ENCODE data around the gene HHIPL1.

Gene HHIPL1

GRCh38 chr14:99676657-99677056, 31.7 kb downstream of the HHIPL1 start:
- no peak for DNase-seq (ENCODE audit: low read depth)

- DNase-seq (ENCODE audit: low read depth), result no peak
Observed at GRCh38 chr14:99677231-99678140, 32.6 kb downstream of the HHIPL1 start.

GRCh38 chr14:99678198-99678597, 33.3 kb downstream of the HHIPL1 start:
- no peak for DNase-seq (ENCODE audit: low read depth)

- no peak for DNase-seq (ENCODE audit: low read depth)
Observed at GRCh38 chr14:99679111-99679510, 34.2 kb downstream of the HHIPL1 start.

- no peak for DNase-seq (ENCODE audit: low read depth)
Observed at GRCh38 chr14:99679543-99679942, 34.6 kb downstream of the HHIPL1 start.

- no peak for DNase-seq (ENCODE audit: low read depth)
Observed at GRCh38 chr14:99679996-99680395, 35.1 kb downstream of the HHIPL1 start.

- DNase-seq (ENCODE audit: low read depth), result no peak
Observed at GRCh38 chr14:99681101-99681831, 36.3 kb downstream of the HHIPL1 start.

GRCh38 chr14:99681832-99682148, 36.9 kb downstream of the HHIPL1 start:
- no peak for DNase-seq (ENCODE audit: low read depth)

GRCh38 chr14:99682809-99683618, 38.1 kb downstream of the HHIPL1 start:
- DNase-seq (ENCODE audit: low read depth), result peak; percentile 45

- peak; percentile 97 for DNase-seq (ENCODE audit: low read depth)
Observed at GRCh38 chr14:99683619-99684409, 38.9 kb downstream of the HHIPL1 start, which contains the start of gene CYP46A1. Gene CYP46A1, plus strand, starts transcription at chr14:99684298. Its CDS starts 120 bp downstream, at chr14:99684418.

GRCh38 chr14:99684410-99684934, 39.5 kb downstream of the HHIPL1 start:
- DNase-seq (ENCODE audit: low read depth), result no peak

GRCh38 chr14:99685151-99685591, 40.2 kb downstream of the HHIPL1 start:
- no peak for DNase-seq (ENCODE audit: low read depth)

- DNase-seq (ENCODE audit: low read depth), result no peak
Observed at GRCh38 chr14:99685596-99685995, 40.7 kb downstream of the HHIPL1 start.

- no peak for DNase-seq (ENCODE audit: low read depth)
Observed at GRCh38 chr14:99686557-99687283, 41.8 kb downstream of the HHIPL1 start.

- no peak for DNase-seq (ENCODE audit: low read depth)
Observed at GRCh38 chr14:99687284-99688209, 42.6 kb downstream of the HHIPL1 start.

- no peak for DNase-seq (ENCODE audit: low read depth)
Observed at GRCh38 chr14:99688210-99688581, 43.3 kb downstream of the HHIPL1 start.

GRCh38 chr14:99688629-99689028, 43.7 kb downstream of the HHIPL1 start:
- no peak for DNase-seq (ENCODE audit: low read depth)

GRCh38 chr14:99689266-99690236, 44.6 kb downstream of the HHIPL1 start:
- DNase-seq (ENCODE audit: low read depth), result no peak

All from stromal cell of bone marrow (primary cell).